IPS DF 4.7 (cell line): Measurements from ENCODE around the gene MRO.
"Not testable (repeated sequence)": the region's sequence is repeated elsewhere in the genome, so short reads cannot be mapped to it uniquely, and the experiment has no call there.

Experiments
- DNase-seq: peaks from one replicate; pipeline ENCODE4 v3.0.0-alpha.2; 2013; ENCODE audit warnings: low spot score; ENCODE audit errors: extremely low read depth

Gene MRO

DNA sequence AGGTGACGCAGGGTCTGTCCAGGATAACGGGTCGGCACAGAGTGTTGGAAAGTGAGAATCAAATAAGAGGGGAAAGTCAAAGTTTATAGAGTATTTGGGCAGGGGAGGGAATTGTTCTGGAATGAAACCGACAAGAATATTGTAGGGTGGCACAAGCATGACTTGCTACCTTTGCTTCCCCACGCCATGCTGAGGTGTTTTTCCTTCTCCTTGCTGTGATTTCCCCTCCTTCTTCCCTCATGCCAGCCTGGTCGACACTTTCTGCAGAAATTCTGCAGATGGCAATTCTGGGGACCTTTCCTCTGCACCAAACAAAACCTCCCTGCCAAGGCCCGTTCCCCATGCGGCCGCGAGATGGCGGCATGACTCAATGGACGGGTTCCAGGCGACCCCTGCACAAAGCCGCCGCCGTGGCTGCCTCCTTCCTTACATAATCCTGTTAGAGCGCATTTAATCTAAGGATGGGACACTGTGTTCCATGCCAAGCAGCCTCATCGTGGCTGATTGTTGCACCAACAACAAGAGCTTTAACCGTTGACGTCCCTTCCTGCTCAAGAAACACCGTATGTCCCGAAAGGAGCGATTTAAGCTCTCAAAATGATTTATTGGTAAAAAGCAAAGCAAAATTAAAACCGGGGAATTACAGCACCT lies at the start of gene MRO:
MRO (minus strand) TSS at position 289 of the 651 bp plus-strand sequence. CDS start 10,616 bp downstream, outside the sequence.
- DNase-seq = peak; percentile 41

- DNase-seq = no peak
Observed at GRCh38 chr18:50869150-50869549, 49.3 kb upstream of the MRO start.

GRCh38 chr18:50866765-50867164 lies 46.9 kb upstream of the MRO start:
- DNase-seq = no peak

- DNase-seq = no peak
Observed at GRCh38 chr18:50863840-50864375, 44.1 kb upstream of the MRO start.

- no peak for DNase-seq
Observed at GRCh38 chr18:50862401-50862800, 42.6 kb upstream of the MRO start.

DNA sequence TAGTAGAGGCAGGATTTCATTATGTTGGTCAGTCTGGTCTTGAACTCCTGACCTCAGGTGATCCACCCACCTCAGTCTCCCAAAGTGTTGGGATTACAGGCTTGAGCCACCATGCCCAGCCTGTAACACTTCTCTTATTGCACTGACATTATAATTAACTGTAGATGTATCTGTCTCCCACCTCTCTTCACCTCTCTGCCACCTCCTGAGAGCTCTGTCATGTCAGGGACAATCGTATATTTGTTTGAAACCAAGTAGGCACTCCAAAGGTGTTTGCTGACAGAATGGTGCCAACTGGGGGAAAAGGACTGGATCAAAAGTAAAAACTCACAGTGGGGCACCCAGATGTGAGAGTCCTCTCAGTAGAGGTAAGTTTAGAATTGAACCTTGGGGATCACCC lies 41.8 kb upstream of the MRO start:
- DNase-seq = no peak

DNA sequence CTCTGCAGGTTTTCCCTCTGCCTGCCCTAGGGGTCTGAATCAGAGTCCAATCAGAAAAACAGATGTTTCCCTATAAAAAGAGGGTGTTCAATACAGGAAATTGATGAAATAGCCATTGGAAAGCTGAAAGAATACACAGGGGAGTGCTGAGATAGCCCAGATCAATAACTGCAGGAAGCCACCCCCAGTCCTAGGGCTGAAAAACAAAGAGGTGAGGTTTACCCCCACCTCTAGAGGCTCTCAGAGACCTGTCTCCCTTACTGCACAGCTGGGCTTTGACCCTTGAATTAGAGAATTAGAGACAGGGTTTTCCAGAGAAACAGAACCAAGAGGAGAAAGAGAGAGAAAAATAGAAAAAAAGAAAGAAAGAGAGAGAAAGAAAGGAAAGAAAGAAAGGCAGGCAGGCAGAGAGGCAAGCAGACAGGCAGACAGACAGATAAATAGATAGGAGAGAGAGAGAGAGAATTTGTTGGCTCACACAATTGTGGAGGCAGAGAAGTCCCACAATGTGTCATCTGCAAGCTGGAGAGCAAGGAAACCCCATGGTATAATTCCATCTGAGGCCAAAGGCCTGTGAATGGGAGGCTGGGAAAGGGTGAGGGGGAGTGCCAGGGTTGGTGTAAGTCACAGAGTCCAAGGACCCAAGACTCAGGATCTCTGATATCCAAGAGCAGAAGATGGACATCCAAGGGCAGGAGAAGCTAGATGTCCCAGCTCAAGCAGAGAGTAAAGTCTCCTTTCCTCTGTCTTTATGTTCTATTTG lies 40.2 kb upstream of the MRO start:
- no peak for DNase-seq

DNA sequence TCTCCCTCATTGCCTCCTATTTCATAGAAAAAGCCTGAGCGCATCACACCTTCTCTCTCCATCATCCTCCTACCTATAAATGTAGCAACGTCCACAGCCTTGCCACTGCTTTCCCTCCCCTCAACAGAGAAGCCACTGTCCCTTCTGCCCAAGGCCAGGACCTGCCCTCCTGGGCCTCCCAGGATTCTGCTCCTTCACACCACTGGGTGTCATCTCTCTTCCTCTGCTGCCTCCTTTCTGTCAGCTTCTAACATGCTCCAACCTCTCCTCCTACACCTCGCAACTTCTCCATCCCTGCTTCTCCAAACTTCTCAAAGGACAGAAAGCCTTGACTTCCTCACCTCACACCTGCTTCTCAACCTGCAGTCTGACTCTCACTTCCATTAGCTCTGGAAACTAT lies 37.9 kb upstream of the MRO start:
- DNase-seq = no peak

- not testable (repeated sequence) for DNase-seq
Observed at GRCh38 chr18:50857166-50857565, 37.4 kb upstream of the MRO start.

DNA sequence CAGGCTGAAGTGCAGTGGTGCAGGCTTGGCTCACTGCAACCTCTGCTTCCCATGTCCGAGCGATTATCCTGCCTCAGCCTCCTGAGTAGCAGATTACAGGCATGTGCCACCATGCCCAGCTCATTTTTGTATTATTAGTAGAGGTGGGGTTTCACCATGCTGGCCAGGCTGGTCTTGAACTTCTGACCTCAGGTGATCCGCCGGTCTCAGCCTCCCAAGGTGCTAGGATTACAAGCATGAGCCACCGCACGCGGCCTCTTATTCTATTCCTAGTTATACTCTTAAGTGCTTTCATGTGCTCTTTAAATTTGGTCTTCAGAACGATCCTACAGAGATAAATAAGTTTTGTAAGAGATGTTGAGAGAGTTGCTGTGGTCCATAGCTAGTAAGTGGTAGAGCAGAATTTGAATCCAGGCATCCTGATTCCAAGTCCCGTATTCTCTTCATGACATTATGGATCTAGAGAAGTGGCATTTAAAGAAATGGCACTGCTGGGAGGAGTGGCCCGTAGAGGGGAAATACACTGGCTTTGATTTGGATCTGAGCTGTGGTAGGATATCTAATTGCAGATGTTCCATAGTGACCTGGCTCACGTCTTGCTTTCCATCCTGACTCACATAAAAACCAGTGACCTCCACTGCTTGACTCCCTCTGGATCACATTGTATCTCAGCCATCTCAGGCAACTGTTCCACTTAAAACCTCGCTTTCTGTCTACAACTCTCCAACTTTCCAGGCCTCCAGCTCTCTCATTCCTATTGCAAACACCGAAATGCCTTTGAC lies 36.4 kb upstream of the MRO start:
- DNase-seq = no peak

GRCh38 chr18:50853863-50854271 lies 34.1 kb upstream of the MRO start:
- DNase-seq = no peak

GRCh38 chr18:50850307-50851065 lies 30.7 kb upstream of the MRO start:
- DNase-seq = no peak

DNA sequence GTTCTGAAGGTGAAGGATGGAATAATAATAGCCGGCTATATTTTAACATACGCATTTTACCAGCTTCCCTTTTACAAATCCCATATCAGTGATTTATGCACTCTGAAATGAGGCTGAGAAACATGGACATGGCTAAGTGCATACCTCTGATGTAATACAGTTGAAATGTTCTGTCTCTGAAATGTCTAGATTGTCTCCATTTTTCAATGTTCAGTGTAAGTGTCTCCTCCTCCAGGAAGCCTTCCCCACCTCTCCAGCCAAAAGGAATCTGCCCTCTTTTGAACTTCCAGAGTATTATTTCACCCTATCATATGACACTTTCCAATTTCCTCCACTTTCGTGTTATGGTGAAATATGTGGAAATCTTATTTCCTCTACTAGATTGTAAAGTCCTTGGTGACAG lies 29.6 kb upstream of the MRO start:
- no peak for DNase-seq

DNA sequence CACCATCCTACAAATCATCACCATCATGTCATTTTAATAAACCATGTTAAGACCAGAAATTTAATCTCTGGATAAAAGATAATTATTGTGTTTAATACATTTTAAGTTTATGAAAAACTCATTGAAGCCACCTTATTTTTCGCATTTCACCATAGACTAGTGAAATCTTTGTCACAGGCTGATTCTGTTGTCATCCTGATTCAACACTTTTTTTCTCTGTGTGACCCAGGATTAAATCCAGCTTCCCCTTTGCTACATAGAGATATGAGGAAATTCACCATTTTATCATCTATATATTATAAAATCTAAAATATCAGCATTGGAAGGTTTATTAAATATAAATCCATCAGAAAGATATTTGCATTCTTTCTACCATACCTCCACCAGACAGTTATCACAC lies 29.2 kb upstream of the MRO start:
- no peak for DNase-seq

- no peak for DNase-seq
Observed at GRCh38 chr18:50848061-50848551, 28.3 kb upstream of the MRO start.

- DNase-seq = no peak
Observed at GRCh38 chr18:50847192-50847591, 27.4 kb upstream of the MRO start.

DNA sequence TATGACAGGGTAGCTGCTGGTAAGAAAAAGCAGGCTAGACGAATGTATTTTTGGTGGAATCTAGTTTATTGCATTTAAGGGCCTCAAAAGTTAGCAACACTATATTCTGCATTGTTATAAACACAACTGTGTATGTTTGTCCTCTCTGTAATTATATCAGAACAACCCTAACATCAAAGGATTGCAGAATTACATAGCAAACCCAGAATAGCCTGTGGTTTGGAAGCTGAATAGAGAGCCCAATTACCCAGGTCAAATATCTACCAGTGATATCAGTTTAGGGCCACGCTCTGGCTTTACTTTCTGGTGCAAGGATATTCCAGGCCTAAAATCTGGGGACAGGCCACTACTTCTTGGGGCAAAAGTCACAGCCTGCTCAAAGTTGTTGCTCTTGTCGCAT lies 25.1 kb upstream of the MRO start:
- no peak for DNase-seq

DNA sequence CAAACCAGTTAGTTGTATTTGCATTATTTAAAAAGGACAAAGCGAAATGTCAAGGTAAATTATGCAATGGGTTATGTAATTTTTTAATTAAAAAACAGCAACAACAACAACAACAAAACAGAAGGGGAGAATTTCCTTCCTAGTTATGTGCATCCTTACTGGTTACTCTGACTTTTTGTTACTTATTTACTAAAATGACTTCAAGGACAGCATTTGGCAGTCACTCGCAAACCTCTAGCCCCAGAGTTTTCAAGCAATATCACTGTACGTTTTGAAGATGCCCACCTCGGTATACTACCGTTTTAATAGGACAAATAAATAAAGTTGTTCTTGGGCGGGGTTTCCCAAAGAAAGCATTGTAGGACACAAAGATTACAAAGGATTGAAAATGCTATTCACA lies 24.7 kb upstream of the MRO start:
- no peak for DNase-seq

DNA sequence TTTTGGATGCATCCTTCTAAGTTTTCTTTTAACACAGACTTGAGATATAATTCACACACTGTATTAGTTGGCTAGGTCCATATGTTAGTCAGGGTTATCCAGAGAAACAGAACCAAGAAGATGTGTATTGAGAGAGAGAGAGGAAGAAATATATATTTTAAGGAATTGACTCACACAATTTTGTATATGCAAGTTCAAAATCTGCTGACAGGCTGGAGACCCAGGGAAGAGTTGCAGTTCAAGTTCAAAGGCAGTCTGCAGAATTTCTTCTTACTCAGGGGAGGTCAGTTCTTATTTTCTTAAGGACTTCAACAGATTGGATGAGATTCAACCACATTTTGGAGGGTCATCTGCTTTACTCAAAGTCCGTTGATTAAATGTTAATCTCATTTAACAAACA lies 23.0 kb upstream of the MRO start:
- DNase-seq = no peak

- no peak for DNase-seq
Observed at GRCh38 chr18:50839996-50840395, 20.2 kb upstream of the MRO start.

- no peak for DNase-seq
Observed at GRCh38 chr18:50839341-50839740, 19.5 kb upstream of the MRO start.
